Mesenteric fat pad (tissue), 1 donor: ENCODE results near the gene PPFIBP2. TPM values are rescaled to one million over a fixed set of nuclear protein-coding genes. Genes with fewer than 3 reads are reported as not detected.

Experiments used
- DNase-seq: peaks from one replicate; pipeline ENCODE4 v3.0.0-alpha.2; 2020; ENCODE audit warnings: low spot score
- total RNA-seq: library from RNA; stranded (reverse); fragmentation: NEBNext Ultra II Directional; extraction: Animal tissue kit (Norgen Biotek cat#: 25700); gene quantifications from one replicate; pipeline ENCODE4 v1.2.1, GENCODE V29; 2021
- donor health status: DM: yes; HTN: yes; CAD: no.

The PPFIBP2 gene
- total RNA-seq, 1 donor from 2014 or later = 37.5 TPM

GRCh38 chr11:7683571-7683970 is 169.8 kb downstream of the PPFIBP2 start:
- DNase-seq = no peak

GRCh38 chr11:7686761-7687160 is 173.0 kb downstream of the PPFIBP2 start:
- DNase-seq = no peak

- no peak for DNase-seq
These were observed 173.6 kb downstream of the PPFIBP2 start for GRCh38 chr11:7687386-7687785.

- DNase-seq = no peak
These were observed 174.5 kb downstream of the PPFIBP2 start for GRCh38 chr11:7688238-7688826.

GRCh38 chr11:7689239-7689638 is 175.4 kb downstream of the PPFIBP2 start:
- no peak for DNase-seq

- DNase-seq = no peak
These were observed 176.8 kb downstream of the PPFIBP2 start for GRCh38 chr11:7690648-7691047.

GRCh38 chr11:7691759-7692350 is 178.1 kb downstream of the PPFIBP2 start:
- DNase-seq = no peak

- no peak for DNase-seq
These were observed 178.6 kb downstream of the PPFIBP2 start for GRCh38 chr11:7692426-7692825.

- no peak for DNase-seq
These were observed 180.4 kb downstream of the PPFIBP2 start for GRCh38 chr11:7694235-7694634.

- DNase-seq = no peak
These were observed 182.6 kb downstream of the PPFIBP2 start for GRCh38 chr11:7696424-7696823.

Other genes starting within 250 kb of the PPFIBP2 start
- gene OLFML1, start 28.5 kb upstream of the PPFIBP2 start, total RNA-seq = 6.7 TPM
- 4.2 TPM for gene CYB5R2, start 159.5 kb downstream of the PPFIBP2 start, total RNA-seq
- not detected for gene OVCH2, start 192.5 kb downstream of the PPFIBP2 start, total RNA-seq